Type B pancreatic cell (in vitro differentiated cells): ENCODE data around the gene OMA1. TPM values are rescaled to one million over a fixed set of nuclear protein-coding genes. Genes with fewer than 3 reads are reported as not detected.

ENCODE experiments used
- DNase-seq: peaks from one replicate; pipeline ENCODE4 v3.0.0; 2021; ENCODE audit warnings: mixed read lengths; ENCODE audit not compliant: unreplicated experiment; ENCODE audit errors: extremely low spot score
- H3K27ac Mint-ChIP-seq: 2 replicates; pipeline ENCODE4 v1.8.0; 2021; ENCODE audit warnings: mild to moderate bottlenecking, mixed read lengths
- H3K27me3 Mint-ChIP-seq: 2 replicates; pipeline ENCODE4 v1.8.0; 2021; ENCODE audit warnings: mixed read lengths
- H3K36me3 Mint-ChIP-seq: 2 replicates; pipeline ENCODE4 v1.8.0; 2021; ENCODE audit warnings: mixed read lengths
- H3K4me1 Mint-ChIP-seq: one replicate; pipeline ENCODE4 v1.8.0; 2021; ENCODE audit warnings: mixed read lengths; ENCODE audit not compliant: unreplicated experiment
- H3K4me3 Mint-ChIP-seq: 2 replicates; pipeline ENCODE4 v1.8.0; 2021; ENCODE audit warnings: mild to moderate bottlenecking, mixed read lengths
- H3K9me3 Mint-ChIP-seq: 2 replicates; pipeline ENCODE4 v1.8.0; 2021; ENCODE audit warnings: mixed read lengths
- CTCF ChIP-seq: fragments of 200-600 bp; sonication (generic); conservative IDR thresholded peaks from 2 replicates; pipeline ENCODE4 v1.5.0; 2021; ENCODE audit warnings: antibody characterized with exemption, mild to moderate bottlenecking
- total RNA-seq: library from RNA; stranded (reverse); gene quantifications from 2 replicates; pipeline ENCODE4 v1.2.1, GENCODE V29; 2021; ENCODE audit warnings: low replicate concordance

Gene OMA1
- total RNA-seq, 1 donor from 2014 or later: 22.4 TPM

DNA sequence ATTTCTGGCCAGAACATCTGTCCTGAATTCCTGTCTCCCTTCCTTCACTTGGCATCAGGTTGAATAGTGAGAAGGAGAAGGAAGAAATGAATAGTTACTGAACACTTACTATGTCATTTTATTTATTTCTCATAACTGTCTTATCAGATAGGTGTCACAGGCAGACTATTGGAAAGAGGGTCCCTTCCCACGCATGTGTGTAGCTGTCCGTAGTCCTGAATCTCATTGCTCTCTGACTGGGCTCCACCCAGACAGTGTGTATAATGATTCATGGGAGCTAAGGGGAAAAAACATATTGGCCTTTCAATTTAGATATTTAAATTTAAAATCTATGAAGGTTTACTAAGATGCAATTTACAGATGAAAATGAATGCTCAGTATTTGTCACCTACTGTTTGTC is 86.1 kb downstream of the OMA1 start:
- no peaks in the 10 kb centered on the region for H3K4me1 Mint-ChIP-seq
- H3K27ac Mint-ChIP-seq: no peak overlapping the region
- no peak overlapping the region for H3K4me3 Mint-ChIP-seq
- peaks cover 11% of the 10 kb centered on the region for H3K27me3 Mint-ChIP-seq
- no peaks in the 10 kb centered on the region for H3K36me3 Mint-ChIP-seq
- no peak for TF ChIP-seq CTCF
- DNase-seq: no peak
- H3K9me3 Mint-ChIP-seq: no peaks in the 10 kb centered on the region

GRCh38 chr1:58459911-58460310 is 86.6 kb downstream of the OMA1 start:
- Mint-ChIP-seq H3K9me3 (no peaks in the 10 kb centered on the region), H3K36me3 (no peaks in the 10 kb centered on the region), H3K4me1 (no peaks in the 10 kb centered on the region), H3K27ac (no peak overlapping the region), H3K4me3 (no peak overlapping the region), H3K27me3 (peaks cover 11% of the 10 kb centered on the region)
- DNase-seq: no peak
- TF ChIP-seq CTCF: no peak

DNA sequence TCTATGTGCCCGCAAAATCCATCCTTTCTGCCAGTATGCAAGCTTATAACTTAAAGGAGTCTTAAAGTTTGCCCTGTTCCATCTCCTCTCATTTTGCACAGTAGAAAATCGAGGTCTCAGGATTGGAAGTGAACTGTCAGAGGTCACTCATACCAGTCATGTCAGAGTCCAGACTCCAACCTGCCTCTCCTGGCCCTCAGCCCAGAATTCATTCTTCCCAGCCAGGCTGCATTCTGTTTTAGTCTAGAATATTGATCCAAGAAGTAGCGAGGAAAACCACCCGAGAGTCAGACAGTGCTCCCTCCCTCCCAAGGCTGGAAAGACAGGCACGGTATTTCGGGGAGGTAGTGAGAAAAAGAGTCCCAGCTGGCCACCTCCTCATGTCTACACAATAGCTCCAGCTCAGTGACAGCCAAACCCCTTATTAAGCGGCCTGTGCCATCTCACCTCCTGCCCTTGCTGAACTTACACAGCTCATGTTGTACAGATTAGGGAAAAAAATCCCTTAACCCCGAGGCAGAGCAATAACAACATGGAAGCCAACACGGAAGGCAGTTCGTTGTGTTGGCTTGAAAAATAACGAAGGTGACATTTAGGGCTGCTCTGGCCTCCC is 89.4 kb downstream of the OMA1 start:
- no peak for TF ChIP-seq CTCF

GRCh38 chr1:58456470-58456869 is 90.1 kb downstream of the OMA1 start:
- Mint-ChIP-seq H3K27ac (no peak overlapping the region), H3K9me3 (no peaks in the 10 kb centered on the region)
- no peak for DNase-seq

More for the DNA sequence above, 89.4 kb downstream of the OMA1 start:
- no peak overlapping the region for H3K27ac Mint-ChIP-seq
- H3K4me1 Mint-ChIP-seq: no peaks in the 10 kb centered on the region
- DNase-seq: no peak
- H3K27me3 Mint-ChIP-seq: peaks cover 11% of the 10 kb centered on the region
- H3K4me3 Mint-ChIP-seq: no peak overlapping the region
- H3K9me3 Mint-ChIP-seq: no peaks in the 10 kb centered on the region
- no peaks in the 10 kb centered on the region for H3K36me3 Mint-ChIP-seq

GRCh38 chr1:58454807-58455206 is 91.7 kb downstream of the OMA1 start:
- H3K27ac Mint-ChIP-seq: no peak overlapping the region
- TF ChIP-seq CTCF: no peak
- peaks cover 11% of the 10 kb centered on the region for H3K27me3 Mint-ChIP-seq
- DNase-seq: no peak
- no peaks in the 10 kb centered on the region for H3K36me3 Mint-ChIP-seq
- no peak overlapping the region for H3K4me3 Mint-ChIP-seq
- H3K9me3 Mint-ChIP-seq: no peaks in the 10 kb centered on the region
- H3K4me1 Mint-ChIP-seq: no peaks in the 10 kb centered on the region

More at GRCh38 chr1:58456470-58456869, 90.1 kb downstream of the OMA1 start:
- Mint-ChIP-seq H3K4me1 (no peaks in the 10 kb centered on the region), H3K36me3 (no peaks in the 10 kb centered on the region), H3K4me3 (no peak overlapping the region), H3K27me3 (peaks cover 11% of the 10 kb centered on the region)
- no peak for TF ChIP-seq CTCF
